ENCODE results near the gene PHF2.

- TF ChIP-seq POLR2A (IDR thresholded peaks at IDR 0.05) (no peak), CTCF (IDR thresholded peaks at IDR 0.05) (no peak), POLR2AphosphoS5 (IDR thresholded peaks at IDR 0.05) (no peak), EP300 (IDR thresholded peaks at IDR 0.05) (no peak)
Measured at GRCh38 chr9:93601063-93601462, 24.7 kb downstream of the PHF2 start.

Data from suprapubic skin (tissue), 4 donors.